HG02852 (cell line): ENCODE results near the gene AFAP1L2.

ENCODE experiments used
- ATAC-seq: cut with Tn5 transposase; IDR thresholded peaks from one replicate; pipeline ENCODE4 v1.9.1; 2021; ENCODE audit warnings: mild to moderate bottlenecking, moderate library complexity; ENCODE audit not compliant: unreplicated experiment

The AFAP1L2 gene

GRCh38 chr10:114297136-114297705 is 107.1 kb downstream of the AFAP1L2 start:
- no peak for ATAC-seq

GRCh38 chr10:114295393-114295792 is 108.9 kb downstream of the AFAP1L2 start:
- ATAC-seq, result no peak

GRCh38 chr10:114294549-114294948 is 109.8 kb downstream of the AFAP1L2 start:
- ATAC-seq, result no peak

GRCh38 chr10:114293075-114293474 is 111.2 kb downstream of the AFAP1L2 start:
- ATAC-seq, result no peak

GRCh38 chr10:114291516-114291915 is 112.8 kb downstream of the AFAP1L2 start:
- no peak for ATAC-seq

- ATAC-seq, result no peak
These were observed 113.2 kb downstream of the AFAP1L2 start for GRCh38 chr10:114291076-114291475.

- ATAC-seq, result no peak
These were observed 114.3 kb downstream of the AFAP1L2 start for GRCh38 chr10:114290038-114290437.

GRCh38 chr10:114289096-114289436 is 115.2 kb downstream of the AFAP1L2 start:
- ATAC-seq, result no peak

GRCh38 chr10:114288424-114289095 is 115.7 kb downstream of the AFAP1L2 start:
- no peak for ATAC-seq

- no peak for ATAC-seq
These were observed 117.4 kb downstream of the AFAP1L2 start for GRCh38 chr10:114286921-114287320.

GRCh38 chr10:114285961-114286441 is 118.3 kb downstream of the AFAP1L2 start:
- ATAC-seq, result no peak

- ATAC-seq, result no peak
These were observed 119.8 kb downstream of the AFAP1L2 start for GRCh38 chr10:114284346-114285071.

GRCh38 chr10:114283535-114284234 is 120.6 kb downstream of the AFAP1L2 start:
- no peak for ATAC-seq

GRCh38 chr10:114283091-114283490 is 121.2 kb downstream of the AFAP1L2 start:
- no peak for ATAC-seq

GRCh38 chr10:114282526-114282925 is 121.8 kb downstream of the AFAP1L2 start:
- ATAC-seq, result no peak

GRCh38 chr10:114281461-114281860 is 122.8 kb downstream of the AFAP1L2 start:
- ATAC-seq, result no peak

- ATAC-seq, result no peak
These were observed 123.3 kb downstream of the AFAP1L2 start for GRCh38 chr10:114281006-114281405.

GRCh38 chr10:114279901-114280644 is 124.2 kb downstream of the AFAP1L2 start:
- no peak for ATAC-seq

- no peak for ATAC-seq
These were observed 125.0 kb downstream of the AFAP1L2 start for GRCh38 chr10:114279289-114279688.

GRCh38 chr10:114278884-114279191 is 125.5 kb downstream of the AFAP1L2 start:
- no peak for ATAC-seq
